HepG2 (cell line): ENCODE data around the gene ACE. TPM values are rescaled to one million over a fixed set of nuclear protein-coding genes. Genes with fewer than 3 reads are reported as not detected.

Source experiments
- ATF2 ChIP-seq: sonication (generic); formaldehyde crosslinking; IDR thresholded peaks from 2 replicates; pipeline ENCODE4 v1.4.0; 2020; ENCODE audit warnings: missing genetic modification reagents
- IKZF1 ChIP-seq: fragments of 450-650 bp; IDR thresholded peaks from 2 replicates; pipeline ENCODE4 v1.7.1; 2016
- POLR2G ChIP-seq: fragments of 200-400 bp; formaldehyde crosslinking; IDR thresholded peaks from 2 replicates; pipeline ENCODE4 v1.6.1; 2018; ENCODE audit warnings: mild to moderate bottlenecking, low read depth, low read length, moderate library complexity
- PRDM4 ChIP-seq: sonication (generic); formaldehyde crosslinking; IDR thresholded peaks from 2 replicates; pipeline ENCODE4 v1.9.0; 2021; ENCODE audit warnings: missing genetic modification reagents, borderline replicate concordance
- ZNF280D ChIP-seq: sonication (generic); formaldehyde crosslinking; IDR thresholded peaks from 2 replicates; pipeline ENCODE4 v1.5.1; 2020; ENCODE audit warnings: mild to moderate bottlenecking, missing genetic modification reagents
- ZNF652 ChIP-seq: IDR thresholded peaks from 2 replicates; pipeline ENCODE4 v1.6.1; 2016; ENCODE audit warnings: low read depth, borderline replicate concordance
- ZNF687 ChIP-seq: sonication (generic); formaldehyde crosslinking; IDR thresholded peaks from 2 replicates; pipeline ENCODE4 v1.5.1; 2020; ENCODE audit warnings: mild to moderate bottlenecking, missing genetic modification reagents, moderate library complexity
- polyA plus RNA-seq, 8 experiments: library from polyadenylated mRNA; depleted of rRNA in 3 of 8; stranded (reverse) in 7 of 8; unstranded in 1 of 8; fragments of >200 nt; fragmentation: Illumina TruSeq in 4 of 8; extraction: Trizol in 4 of 8; gene quantifications; 2 replicates each; pipeline versions ENCODE4 v1.2.1 to v1.2.3, GENCODE V29; 2011 to 2016; ENCODE audit warnings: low read depth in 4 of 8, missing spikeins in 1 of 8, mixed read lengths in 1 of 8; ENCODE audit not compliant: insufficient read depth in 1 of 8
- total RNA-seq, 5 experiments: library from RNA; depleted of rRNA; stranded (reverse); fragments of >200 nt; fragmentation: Illumina TruSeq; extraction: Trizol; gene quantifications; 2 replicates each; pipeline ENCODE4 v1.2.3, GENCODE V29; 2016; ENCODE audit warnings: low read depth in 1 of 5

Gene ACE
- total and polyA plus RNA-seq, 2 of the 13 experiments (the other 11 are each of a cell fraction or from before 2014, with no cell fraction given): 0.08 to 0.13 TPM

GRCh38 chr17:63447471-63448009, 29.3 kb upstream of the ACE start (continued):
- TF ChIP-seq ZNF280D (CRISPR knock-in tag) (no peak), ZNF687 (CRISPR knock-in tag) (peak; percentile 3; the same call in 1 of the 2 replicates), POLR2G (no peak), ZNF652 (no peak), ATF2 (CRISPR knock-in tag) (no peak), IKZF1 (no peak), PRDM4 (CRISPR knock-in tag) (no peak)
